Right ventricle myocardium inferior (tissue), 1 donor: ENCODE data around the gene VPS13C. TPM values are rescaled to one million over a fixed set of nuclear protein-coding genes. Genes with fewer than 3 reads are reported as not detected.

Source experiments
- ATAC-seq: fragments of 200-7000 bp; cut with Tn5 transposase; one replicate; pipeline ENCODE4 v1.9.1; 2020; ENCODE audit warnings: mild to moderate bottlenecking, moderate library complexity
- DNase-seq: peaks from one replicate; pipeline ENCODE4 v3.0.0; 2021; ENCODE audit errors: missing footprints
- intact Hi-C: fragments of 100-400 bp; cut with DNase I; formaldehyde crosslinking; loops from one replicate; pipeline ENCODE4 v1.11.0; 2022
- total RNA-seq: library from RNA; stranded (reverse); fragmentation: NEBNext Ultra II Directional; extraction: Animal tissue kit (Norgen Biotek cat#: 25700); gene quantifications from one replicate; pipeline ENCODE4 v1.2.1, GENCODE V29; 2021
- donor health status: DM: no; HTN: yes; CAD: no; lungs with severe emphysema.

The VPS13C gene
- total RNA-seq, 1 donor from 2014 or later, result 34.5 TPM

DNA sequence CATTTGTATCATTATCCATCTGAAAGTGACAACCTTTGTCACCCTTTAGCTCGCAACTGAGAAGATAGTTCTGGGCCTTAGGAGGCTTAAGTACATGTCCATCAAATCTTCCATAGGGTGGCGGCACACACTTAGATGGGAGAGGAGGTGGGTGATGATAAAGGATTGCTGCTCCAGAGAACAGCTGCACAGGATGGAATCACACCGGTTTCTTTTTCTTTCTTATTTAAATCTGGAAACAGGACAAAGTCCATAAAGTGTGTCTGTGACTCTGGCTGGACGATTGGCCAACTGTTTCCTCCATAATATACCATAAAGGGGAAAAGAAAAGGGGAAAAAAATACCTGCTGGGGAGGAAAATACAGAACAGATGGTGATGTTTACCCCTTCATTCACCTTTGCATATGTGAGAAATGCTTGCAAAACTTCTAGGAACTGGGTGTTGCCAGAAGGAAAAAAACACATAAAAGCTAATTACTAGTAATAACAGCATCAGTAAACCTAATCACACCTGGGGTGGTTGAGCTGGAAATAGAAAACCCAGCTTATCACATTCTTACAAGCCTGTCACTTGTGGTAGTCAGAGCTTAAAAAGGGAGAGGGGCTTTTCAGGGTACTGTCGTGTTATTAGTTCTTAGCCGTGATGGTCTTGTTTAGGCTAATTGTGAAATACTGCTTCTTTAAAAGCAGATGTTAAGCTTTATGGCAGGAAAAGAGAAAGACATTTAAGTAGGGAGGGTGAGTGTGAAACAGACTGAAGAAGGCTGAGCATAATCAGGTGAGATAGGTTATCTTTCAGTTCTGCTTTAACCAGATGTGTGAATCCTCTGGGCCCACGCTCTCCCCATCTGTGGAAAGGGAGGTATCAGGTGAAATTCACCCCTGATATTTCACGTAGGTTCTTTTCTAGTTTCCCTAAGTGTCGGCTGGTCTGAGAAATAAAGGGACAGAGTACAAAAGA lies 23.2 kb upstream of the VPS13C start:
- ATAC-seq, result no peak
- DNase-seq, result no peak
- intact Hi-C loops, result no loop called here

- intact Hi-C loops, result no loop called here
- DNase-seq (no peak), ATAC-seq (no peak)
Observed at GRCh38 chr15:62079594-62079993, 19.3 kb upstream of the VPS13C start.

DNA sequence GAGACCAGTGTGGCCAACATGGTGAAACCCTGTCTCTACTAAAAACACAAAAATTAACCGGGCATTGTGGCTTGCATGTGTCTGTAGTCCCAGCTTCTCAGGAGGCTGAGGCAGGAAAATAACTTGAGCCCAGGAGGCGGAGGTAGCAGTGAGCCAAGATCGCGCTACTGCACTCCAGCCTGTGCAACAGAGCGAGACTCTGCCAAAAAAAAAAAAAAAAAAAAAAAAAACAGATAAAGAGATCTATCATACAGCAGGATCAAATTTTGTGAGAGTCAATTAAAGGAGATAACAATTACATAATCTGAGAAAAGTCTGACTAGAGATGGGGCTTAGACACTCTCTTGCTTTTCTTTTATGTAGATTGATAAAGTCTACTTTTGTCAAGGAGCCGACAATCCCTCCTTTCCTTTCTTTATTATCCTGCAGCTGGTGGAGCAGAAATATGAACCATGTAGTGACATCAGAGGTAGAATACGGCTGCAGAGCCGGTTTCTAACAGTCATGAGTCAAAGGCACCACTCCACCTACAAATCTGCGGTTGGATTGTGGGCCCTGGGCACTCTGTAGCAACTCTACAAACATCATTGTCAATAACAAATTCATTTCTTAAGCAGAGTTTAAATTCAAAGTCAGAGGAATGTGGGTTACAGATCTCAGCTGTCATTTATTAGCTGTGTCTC lies 15.5 kb upstream of the VPS13C start:
- intact Hi-C loops, result no loop called here
- peak; percentile 50 for ATAC-seq
- no peak for DNase-seq

GRCh38 chr15:62071711-62072308 lies 11.6 kb upstream of the VPS13C start:
- DNase-seq, result no peak
- intact Hi-C loops, result loop anchor here (5.0 kb wide), 1 partner anchor 200 kb away; no protein-coding TSS in a partner anchor
- ATAC-seq, result no peak

DNA sequence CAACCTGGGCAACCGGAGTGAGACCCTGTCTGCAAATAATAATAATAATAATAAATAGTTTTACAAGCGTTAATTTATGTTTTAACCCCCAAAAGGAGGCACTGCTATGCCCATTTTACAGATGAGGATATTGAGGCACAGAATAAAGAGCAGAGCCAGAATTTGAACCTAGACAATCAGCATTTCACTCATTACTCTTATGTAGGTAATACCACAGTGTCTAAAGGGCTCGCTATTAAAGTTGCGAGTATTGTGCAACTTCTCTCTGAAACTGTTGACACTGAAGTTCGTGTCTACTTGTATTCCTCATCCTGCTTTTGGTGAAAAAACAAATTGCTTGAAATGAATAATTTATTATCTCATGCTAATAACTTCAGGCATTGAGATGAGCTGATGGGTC lies 9.3 kb upstream of the VPS13C start:
- DNase-seq (no peak), ATAC-seq (no peak)
- intact Hi-C loops, result no loop called here

DNA sequence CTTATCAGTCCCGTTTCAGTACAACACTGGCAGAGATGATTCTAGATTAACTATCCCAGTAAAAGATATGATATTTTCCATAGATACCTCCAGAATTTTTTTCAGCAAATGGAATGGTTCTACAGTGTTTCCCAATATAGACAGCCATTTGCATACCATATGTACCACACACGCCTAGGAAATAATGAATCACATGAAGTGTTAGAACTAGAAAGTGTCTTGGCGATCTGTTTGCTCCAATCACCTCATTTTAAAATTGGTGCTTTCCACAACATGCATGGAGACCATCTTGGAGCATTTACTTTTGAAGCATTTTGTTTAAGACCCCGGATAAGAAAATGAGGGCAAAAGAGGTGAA lies 8.5 kb upstream of the VPS13C start:
- intact Hi-C loops, result no loop called here
- ATAC-seq (no peak), DNase-seq (no peak)

DNA sequence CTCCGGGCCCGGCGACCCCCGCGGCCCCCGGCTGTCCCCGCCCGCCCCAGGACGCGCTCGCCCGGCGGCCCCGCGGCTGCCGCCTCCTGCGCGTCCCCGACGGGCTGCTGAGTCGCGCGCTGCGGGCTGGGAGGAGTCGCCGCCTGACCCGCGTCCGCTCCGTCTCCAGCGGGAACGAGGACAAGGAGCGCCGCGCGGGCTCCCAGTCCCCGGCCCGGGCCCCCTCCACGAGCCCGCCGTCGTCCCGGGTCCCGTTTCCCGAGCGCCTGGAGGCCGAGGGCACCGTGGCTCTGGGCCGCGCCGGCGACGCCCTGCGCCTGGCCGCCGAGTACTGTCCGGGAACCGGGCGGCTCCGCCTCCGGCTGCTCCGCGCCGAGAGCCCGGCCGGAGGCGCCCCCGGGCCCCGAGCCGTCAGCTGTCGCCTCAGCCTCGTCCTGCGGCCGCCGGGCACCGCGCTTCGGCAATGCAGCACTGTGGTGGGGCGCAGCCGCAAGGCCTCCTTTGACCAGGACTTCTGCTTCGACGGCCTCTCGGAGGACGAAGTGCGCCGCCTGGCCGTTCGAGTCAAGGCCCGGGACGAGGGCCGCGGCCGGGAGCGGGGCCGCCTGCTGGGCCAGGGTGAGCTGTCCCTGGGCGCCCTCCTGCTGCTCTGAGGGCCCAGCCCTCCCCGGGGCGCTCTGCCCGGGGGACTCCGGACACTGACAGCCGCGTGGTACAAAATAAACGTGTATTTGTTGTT lies 8.0 kb upstream of the VPS13C start:
- intact Hi-C loops, result no loop called here
- ATAC-seq (peak; percentile 74), DNase-seq (peak; percentile 83)

GRCh38 chr15:62067448-62068044 lies 7.3 kb upstream of the VPS13C start:
- DNase-seq (peak; percentile 64), ATAC-seq (peak; percentile 29)
- intact Hi-C loops, result no loop called here

DNA sequence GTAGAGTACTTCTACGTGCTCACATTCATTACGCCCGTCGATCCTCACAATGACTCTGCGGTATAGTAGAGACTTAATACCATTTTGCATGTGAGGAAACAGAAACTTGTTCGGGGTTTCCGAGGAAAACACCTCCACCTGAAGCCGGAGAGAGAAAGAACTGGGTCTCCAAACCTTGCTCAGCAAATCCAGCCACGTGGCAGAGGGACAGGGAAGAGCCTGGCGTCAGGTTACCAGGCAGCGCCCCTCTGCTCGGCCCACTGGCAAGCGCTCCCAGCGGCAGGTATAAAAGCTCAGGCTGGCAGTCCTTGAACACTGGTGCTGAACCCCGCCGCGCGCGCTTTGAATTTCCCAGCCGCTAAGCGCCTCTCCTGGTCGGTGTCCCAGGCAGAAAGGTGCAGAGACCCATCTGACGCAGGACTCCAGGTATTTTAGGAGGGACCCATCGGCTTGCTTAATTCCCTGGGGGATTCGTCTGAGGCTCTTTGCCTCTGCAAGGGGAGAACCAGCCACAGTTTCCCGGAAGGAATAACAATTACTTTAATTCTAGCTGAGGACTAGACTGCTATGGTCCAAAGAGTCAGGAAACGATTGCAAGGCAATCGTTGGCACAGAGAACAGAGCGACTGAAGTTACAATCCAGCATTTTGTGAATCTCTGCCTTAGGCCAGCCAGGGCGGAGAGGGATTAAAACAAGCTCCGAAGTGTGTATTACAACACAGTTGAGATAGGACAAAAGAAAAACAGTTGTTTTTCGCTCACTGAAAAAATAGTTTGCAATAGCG lies 6.6 kb upstream of the VPS13C start, which contains the start of gene C2CD4A:
Gene C2CD4A, plus strand, starts transcription at position 315 of the 785 bp plus-strand sequence. CDS start 637 bp downstream, outside the sequence.
- ATAC-seq (peak; percentile 72), DNase-seq (peak; percentile 66)
- intact Hi-C loops, result no loop called here

GRCh38 chr15:62063825-62064635 lies 3.8 kb upstream of the VPS13C start:
- ATAC-seq (no peak), DNase-seq (no peak)
- intact Hi-C loops, result no loop called here

- DNase-seq, result no peak
- peak; percentile 2 for ATAC-seq
- intact Hi-C loops, result no loop called here
Observed at GRCh38 chr15:62060896-62061280, 641 bp upstream of the VPS13C start.

- ATAC-seq (peak; percentile 59), DNase-seq (peak; percentile 72)
- intact Hi-C loops, result loop anchor here (10.0 kb wide), 1 partner anchor 85 kb away; no protein-coding TSS in a partner anchor
Observed at GRCh38 chr15:62059816-62060112, 483 bp downstream of the VPS13C start.

DNA sequence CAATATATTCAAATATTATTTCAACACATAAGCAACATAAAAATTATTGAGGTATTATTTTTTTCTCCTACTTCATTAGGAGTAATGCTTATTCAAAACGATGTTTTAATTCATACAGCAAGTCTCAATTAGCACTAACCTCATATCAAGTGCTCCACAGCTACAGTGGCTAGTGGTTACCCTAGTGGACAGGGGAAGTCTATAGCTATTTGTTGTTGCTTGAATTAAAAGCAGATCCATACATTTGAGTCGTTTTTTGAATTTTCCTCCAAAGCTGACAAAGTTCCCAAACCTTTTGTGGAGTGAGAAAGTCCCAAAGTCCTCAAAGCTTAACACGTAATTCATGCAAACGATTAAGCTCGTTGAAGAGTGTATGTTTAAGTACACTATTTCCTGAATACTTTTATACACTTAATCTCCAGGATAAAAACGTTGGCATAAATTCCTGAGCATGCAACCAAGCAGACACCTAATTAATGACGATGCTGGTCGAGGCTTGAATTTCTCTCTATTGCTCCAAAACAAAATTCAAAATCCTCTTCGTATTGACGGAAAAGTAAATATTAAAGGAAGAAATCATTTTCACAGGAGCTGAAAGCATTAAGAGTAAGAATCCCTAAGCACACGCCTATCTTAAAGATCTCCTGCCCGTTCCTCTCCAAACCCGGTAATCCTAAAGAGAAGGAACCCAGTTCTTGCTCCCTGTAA lies 985 bp downstream of the VPS13C start:
- DNase-seq, result no peak
- intact Hi-C loops, result loop anchor here (10.0 kb wide), 1 partner anchor 84 kb away; no protein-coding TSS in a partner anchor
- no peak for ATAC-seq

DNA sequence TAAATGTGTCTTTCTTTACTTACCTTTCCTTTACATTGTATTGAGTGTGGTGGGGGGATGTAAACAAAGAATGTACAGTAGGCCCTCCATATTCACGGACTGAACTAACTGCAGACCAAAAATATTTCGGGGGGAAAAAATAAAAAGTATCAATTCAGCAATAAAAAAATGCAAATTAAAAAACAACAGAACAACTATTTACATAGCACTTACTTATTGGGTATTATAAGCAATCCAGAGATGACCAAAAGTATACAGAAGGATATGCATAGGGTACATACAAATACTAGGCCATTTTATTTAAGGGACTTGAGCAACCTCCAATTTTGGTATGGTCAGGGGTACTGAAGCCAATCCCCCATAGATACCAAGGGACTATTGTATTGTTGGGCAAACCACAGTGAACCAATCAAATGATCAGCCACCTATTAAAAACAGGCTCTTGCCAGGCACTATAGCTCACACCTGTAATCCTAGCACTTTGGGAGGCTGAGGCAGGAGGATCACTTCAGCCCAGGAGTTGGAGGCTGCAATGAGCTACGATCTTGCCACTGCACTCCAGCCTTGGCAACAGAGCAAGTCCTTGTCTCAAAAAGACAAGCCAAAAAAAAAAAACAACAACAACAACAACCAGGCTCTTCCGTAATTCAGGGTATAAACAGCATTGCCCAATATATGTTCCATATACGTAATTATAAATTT lies 1.8 kb downstream of the VPS13C start:
- intact Hi-C loops, result loop anchor here (10.0 kb wide), 1 partner anchor 84 kb away; no protein-coding TSS in a partner anchor

DNA sequence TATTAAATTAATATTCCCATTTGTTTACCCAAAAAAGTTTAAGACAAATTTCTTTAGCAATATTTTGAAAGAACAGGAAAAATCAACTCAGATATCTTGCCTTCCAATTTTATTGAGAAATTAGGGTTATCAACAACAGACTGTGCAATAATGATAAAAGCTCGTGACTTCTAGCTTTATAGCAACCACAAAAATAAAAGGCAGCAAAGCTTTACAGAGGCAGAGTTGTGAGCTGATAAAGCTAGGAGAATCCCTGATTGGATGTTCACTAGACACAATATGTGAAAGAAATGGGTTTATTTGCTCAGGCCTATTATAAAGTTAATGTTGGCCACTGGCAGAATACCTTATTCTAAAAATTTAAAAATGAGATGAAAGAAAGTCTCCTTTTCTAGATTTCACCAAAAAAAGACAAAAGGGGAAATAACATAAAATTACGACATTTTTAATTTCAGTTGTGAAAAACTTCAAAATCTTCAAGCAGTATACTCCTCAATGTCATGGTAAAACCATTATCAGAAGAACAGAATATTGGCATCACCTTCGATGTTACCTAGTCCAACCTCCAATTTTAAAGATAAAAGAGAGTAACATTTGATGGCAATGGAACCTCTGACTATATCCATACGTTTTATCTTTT lies 2.8 kb downstream of the VPS13C start:
- intact Hi-C loops, result loop anchor here (10.0 kb wide), 1 partner anchor 83 kb away; no protein-coding TSS in a partner anchor
- ATAC-seq (no peak), DNase-seq (no peak)

More for the DNA sequence above, 1.8 kb downstream of the VPS13C start:
- no peak for DNase-seq
- no peak for ATAC-seq
